ENCODE data around the gene SERPINI1. TPM values are rescaled to one million over a fixed set of nuclear protein-coding genes. Genes with fewer than 3 reads are reported as not detected.
"Not testable (repeated sequence)": the region's sequence is repeated elsewhere in the genome, so short reads cannot be mapped to it uniquely, and the experiment has no call there.

Gene SERPINI1
- total RNA-seq, 1 donor from 2014 or later: 0.33 TPM

DNA sequence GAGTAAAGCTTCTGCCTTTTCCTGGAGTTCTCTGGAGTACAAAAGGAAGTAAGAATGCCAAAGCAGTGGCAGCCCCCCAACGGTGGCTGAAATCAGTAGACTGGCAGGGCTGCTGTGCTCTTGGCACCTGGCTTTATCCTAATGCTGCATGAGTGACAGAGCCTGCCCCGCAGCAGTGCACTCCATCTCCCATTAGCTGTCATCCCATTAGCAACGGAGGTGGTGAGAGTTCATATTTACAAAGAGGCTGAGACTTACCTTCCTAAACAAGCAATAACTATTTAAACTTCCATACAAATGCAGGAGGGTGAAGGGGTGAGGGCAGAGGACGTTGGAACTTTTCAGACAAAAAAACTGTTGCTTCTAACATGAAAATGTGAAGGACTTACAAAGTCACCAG, 51.9 kb downstream of the SERPINI1 start:
- no peak for DNase-seq (ENCODE audit: low read depth, low spot score)

- no peak for DNase-seq (ENCODE audit: low read depth, low spot score)
Observed at GRCh38 chr3:167798443-167798842, 62.9 kb downstream of the SERPINI1 start.

GRCh38 chr3:167808910-167809309, 73.4 kb downstream of the SERPINI1 start:
- DNase-seq (ENCODE audit: low read depth, low spot score): no peak

GRCh38 chr3:167810236-167810635, 74.7 kb downstream of the SERPINI1 start:
- no peak for DNase-seq (ENCODE audit: low read depth, low spot score)

DNA sequence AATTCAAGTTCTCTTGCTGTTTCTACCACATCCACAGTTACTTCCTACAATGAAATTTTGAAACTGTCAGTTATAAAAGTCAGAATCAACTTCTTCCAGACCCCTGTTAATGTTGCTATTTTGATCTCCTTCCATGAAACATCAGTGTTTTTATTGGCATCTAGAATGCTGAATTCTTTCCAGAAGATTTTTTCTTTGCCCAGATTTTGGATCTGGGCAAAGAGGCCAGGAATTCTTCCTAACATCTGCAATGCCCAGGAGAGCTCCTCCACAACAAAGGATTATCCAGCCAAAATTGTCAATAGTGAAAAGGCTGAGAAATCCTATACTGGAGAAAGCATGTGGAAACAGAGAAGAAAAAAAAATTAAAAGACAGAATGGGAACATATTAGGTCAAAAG, 75.5 kb downstream of the SERPINI1 start:
- no peak for DNase-seq (ENCODE audit: low read depth, low spot score)

- no peak for DNase-seq (ENCODE audit: low read depth, low spot score)
Observed at GRCh38 chr3:167813169-167814123, 77.9 kb downstream of the SERPINI1 start.

- DNase-seq (ENCODE audit: low read depth, low spot score): no peak
Observed at GRCh38 chr3:167814441-167814951, 79.0 kb downstream of the SERPINI1 start.

DNA sequence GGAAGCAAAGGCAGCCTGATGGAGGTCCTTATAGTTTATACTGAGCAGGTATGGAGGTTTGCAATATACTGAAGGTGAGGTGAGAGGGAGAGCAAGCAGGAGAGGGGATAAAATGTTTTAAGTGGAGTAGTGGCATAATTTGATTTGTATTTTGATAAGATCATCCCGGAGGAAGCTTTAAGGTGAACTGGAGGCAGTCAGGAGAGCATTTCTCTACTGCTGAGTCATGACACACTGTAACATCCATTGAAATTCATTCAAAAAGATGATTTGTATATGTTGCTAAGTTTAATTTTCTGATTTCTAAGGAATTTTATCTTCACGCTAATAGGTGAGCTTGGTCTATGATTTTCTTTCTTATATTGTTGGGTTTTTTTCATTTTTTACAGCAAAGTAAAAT, 81.4 kb downstream of the SERPINI1 start:
- DNase-seq (ENCODE audit: low read depth, low spot score): no peak

- DNase-seq (ENCODE audit: low read depth, low spot score): no peak
Observed at GRCh38 chr3:167820102-167820865, 84.8 kb downstream of the SERPINI1 start.

DNA sequence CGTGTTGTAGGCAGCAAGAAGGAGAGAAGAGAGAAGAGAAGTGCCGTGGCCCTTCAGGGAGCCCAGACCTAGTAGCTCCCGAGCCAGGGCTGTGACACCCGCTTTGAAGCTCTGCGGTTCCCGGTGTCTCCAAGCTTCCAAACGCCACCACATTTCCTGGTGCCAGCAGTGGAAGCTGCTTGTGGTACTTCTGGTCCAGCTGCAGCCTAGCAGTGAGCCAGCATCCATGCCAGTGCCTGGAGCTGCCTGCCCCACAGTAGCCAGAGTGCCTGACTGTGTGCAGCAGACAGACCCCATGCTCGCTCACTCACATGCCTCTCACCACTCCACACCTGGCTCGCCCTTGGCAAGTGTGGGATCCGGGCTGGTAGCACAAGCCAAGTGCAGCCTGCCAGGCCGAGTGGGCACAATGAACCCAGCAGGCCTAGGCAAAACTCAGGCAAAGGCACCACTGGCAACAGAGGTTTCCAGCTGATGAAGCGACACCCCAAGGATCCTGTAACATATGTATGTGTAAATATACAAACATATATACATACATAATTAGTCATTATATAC, 85.8 kb downstream of the SERPINI1 start:
- DNase-seq (ENCODE audit: low read depth, low spot score): no peak

- DNase-seq (ENCODE audit: low read depth, low spot score): no peak
Observed at GRCh38 chr3:167823738-167824137, 88.2 kb downstream of the SERPINI1 start.

GRCh38 chr3:167827588-167827987, 92.1 kb downstream of the SERPINI1 start:
- DNase-seq (ENCODE audit: low read depth, low spot score): not testable (repeated sequence)

GRCh38 chr3:167829071-167829470, 93.5 kb downstream of the SERPINI1 start:
- no peak for DNase-seq (ENCODE audit: low read depth, low spot score)

- DNase-seq (ENCODE audit: low read depth, low spot score): no peak
Observed at GRCh38 chr3:167830007-167830406, 94.5 kb downstream of the SERPINI1 start.

- no peak for DNase-seq (ENCODE audit: low read depth, low spot score)
Observed at GRCh38 chr3:167835359-167835758, 99.8 kb downstream of the SERPINI1 start.

- no peak for DNase-seq (ENCODE audit: low read depth, low spot score)
Observed at GRCh38 chr3:167835953-167836352, 100.4 kb downstream of the SERPINI1 start.

DNA sequence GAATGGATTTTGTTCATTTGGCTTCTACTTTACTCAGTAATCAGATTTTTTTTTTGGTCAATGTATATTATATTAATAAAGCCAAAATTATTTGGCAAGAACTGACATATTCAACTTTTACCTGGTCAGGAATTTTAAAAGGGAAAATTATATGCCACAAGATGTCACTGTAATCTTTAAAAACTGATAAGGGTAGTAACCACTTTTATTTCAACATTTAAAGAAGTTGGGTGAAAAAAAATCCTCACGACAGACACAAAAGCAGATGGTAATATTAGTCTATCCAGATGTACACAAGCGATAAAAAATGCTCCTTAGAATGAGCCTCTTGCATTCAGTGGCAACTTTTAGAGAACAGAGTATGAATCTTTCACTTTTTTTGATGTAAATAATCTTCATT, 101.9 kb downstream of the SERPINI1 start:
- no peak for DNase-seq (ENCODE audit: low read depth, low spot score)

GRCh38 chr3:167839460-167840134, 104.1 kb downstream of the SERPINI1 start:
- DNase-seq (ENCODE audit: low read depth, low spot score): no peak

GRCh38 chr3:167840247-167840646, 104.7 kb downstream of the SERPINI1 start:
- DNase-seq (ENCODE audit: low read depth, low spot score): no peak

GRCh38 chr3:167843481-167843880, 108.0 kb downstream of the SERPINI1 start:
- no peak for DNase-seq (ENCODE audit: low read depth, low spot score)

- no peak for DNase-seq (ENCODE audit: low read depth, low spot score)
Observed at GRCh38 chr3:167843886-167844285, 108.4 kb downstream of the SERPINI1 start.

All from pulmonary artery endothelial cell (primary cell).